Measurements from ENCODE around the gene ANKRD18B. TPM values are rescaled to one million over a fixed set of nuclear protein-coding genes. Genes with fewer than 3 reads are reported as not detected.
"Not testable (repeated sequence)": the region's sequence is repeated elsewhere in the genome, so short reads cannot be mapped to it uniquely, and the experiment has no call there.

ANKRD18B gene
- total RNA-seq, 5 donors from 2014 or later (not counting 1 experiment from before 2014, with no cell fraction given): 0.76 to 2.6 (median 1.9) TPM; not detected in 1

DNA sequence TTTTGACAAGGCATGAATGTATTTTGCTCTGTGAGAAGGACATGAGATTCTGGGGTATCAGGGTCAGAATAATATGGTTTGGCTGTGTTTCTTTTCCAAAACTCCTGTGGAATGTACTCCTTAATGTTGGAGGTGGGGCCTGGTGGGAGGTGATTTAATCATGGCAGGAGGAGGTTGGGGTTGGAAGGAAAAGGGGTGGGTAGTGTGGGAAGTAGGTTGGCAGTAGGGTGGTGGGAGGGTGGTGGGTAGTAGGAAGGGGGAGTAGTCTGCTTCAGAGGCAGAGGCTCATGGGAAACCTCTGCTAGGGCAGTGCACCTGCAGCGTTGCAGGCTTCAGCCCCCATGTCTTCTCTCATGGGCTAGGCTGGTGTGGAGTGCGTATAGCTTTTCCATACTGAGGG, 72.9 kb downstream of the ANKRD18B start:
- H3K4me3 Mint-ChIP-seq; H3K4me1 ChIP-seq (ENCODE audit: control insufficient read depth in 1 of 2, extremely low read depth in 1 of 2, insufficient read depth in 2 of 2, low read length in 2 of 2); H3K27ac ChIP-seq (ENCODE audit: low read length); H3K36me3 Mint-ChIP-seq; H3K4me1 Mint-ChIP-seq; POLR2A ChIA-PET; H3K9me3 Mint-ChIP-seq; H3K27ac Mint-ChIP-seq; H3K4me3 ChIP-seq (ENCODE audit: control insufficient read depth in 1 of 2, extremely low read depth in 1 of 2, low read length in 1 of 2); CTCF ChIA-PET; ATAC-seq (replicated peaks in 1 of 4); H3K9me3 ChIP-seq; H3K27me3 ChIP-seq (replicated peaks in 1 of 2; ENCODE audit: control insufficient read depth in 2 of 2, extremely low read depth in 1 of 2, insufficient read depth in 2 of 2, low read length in 1 of 2); H3K36me3 ChIP-seq (ENCODE audit: control insufficient read depth in 2 of 2, extremely low read depth in 1 of 2, insufficient read depth in 1 of 2, low read length in 1 of 2); DNase-seq; H3K27me3 Mint-ChIP-seq: not testable (repeated sequence)
- WGBS (ENCODE audit: insufficient coverage): 85% methylated on average over 2 of the region's 2 CpGs

DNA sequence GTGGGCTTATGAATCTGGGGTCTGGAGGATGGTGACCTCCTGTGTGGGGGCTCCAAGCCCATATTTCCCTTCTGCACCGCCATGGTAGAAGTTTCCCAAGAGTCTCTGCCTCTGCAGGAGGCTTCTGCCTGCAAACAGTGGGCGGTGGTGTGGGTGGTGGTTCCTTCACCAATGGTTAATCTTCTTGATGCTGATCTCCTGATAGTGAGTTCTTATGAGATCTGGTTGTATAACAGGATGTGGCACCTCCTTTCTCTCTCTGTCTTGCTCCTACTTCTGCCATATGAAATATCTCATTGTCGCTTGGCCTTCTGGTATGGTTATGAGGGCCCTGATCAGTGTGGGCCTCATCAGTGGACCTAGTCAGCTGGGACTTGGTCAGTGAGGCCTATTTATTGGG, 73.3 kb downstream of the ANKRD18B start:
- H3K4me1 ChIP-seq (ENCODE audit: control insufficient read depth in 1 of 2, extremely low read depth in 1 of 2, insufficient read depth in 2 of 2, low read length in 2 of 2); POLR2A ChIA-PET; H3K36me3 ChIP-seq (ENCODE audit: control insufficient read depth in 2 of 2, extremely low read depth in 1 of 2, insufficient read depth in 1 of 2, low read length in 1 of 2); H3K36me3 Mint-ChIP-seq; H3K27ac ChIP-seq (ENCODE audit: low read length); H3K4me3 ChIP-seq (ENCODE audit: control insufficient read depth in 1 of 2, extremely low read depth in 1 of 2, low read length in 1 of 2); CTCF ChIA-PET; ATAC-seq (replicated peaks in 1 of 4); H3K4me1 Mint-ChIP-seq; H3K27me3 Mint-ChIP-seq; H3K9me3 Mint-ChIP-seq; H3K27me3 ChIP-seq (replicated peaks in 1 of 2; ENCODE audit: control insufficient read depth in 2 of 2, extremely low read depth in 1 of 2, insufficient read depth in 2 of 2, low read length in 1 of 2); H3K9me3 ChIP-seq: not testable (repeated sequence)
- Mint-ChIP-seq H3K4me3 (peak overlapping the region in 1 of 3 donors; percentile 44), H3K27ac (peak overlapping the region; percentile 85 to 94)
- WGBS (ENCODE audit: insufficient coverage): 38% methylated on average over 1 of the region's 3 CpGs
- DNase-seq: peak in 1 of 35 experiments; percentile 16

- POLR2A ChIA-PET; H3K27me3 Mint-ChIP-seq; H3K27ac ChIP-seq (ENCODE audit: low read length); H3K36me3 ChIP-seq (ENCODE audit: control insufficient read depth in 2 of 2, extremely low read depth in 1 of 2, insufficient read depth in 1 of 2, low read length in 1 of 2); H3K9me3 ChIP-seq; CTCF ChIA-PET; DNase-seq; H3K9me3 Mint-ChIP-seq; H3K36me3 Mint-ChIP-seq; H3K27ac Mint-ChIP-seq; H3K4me1 ChIP-seq (ENCODE audit: control insufficient read depth in 1 of 2, extremely low read depth in 1 of 2, insufficient read depth in 2 of 2, low read length in 2 of 2); H3K27me3 ChIP-seq (replicated peaks in 1 of 2; ENCODE audit: control insufficient read depth in 2 of 2, extremely low read depth in 1 of 2, insufficient read depth in 2 of 2, low read length in 1 of 2); H3K4me1 Mint-ChIP-seq; ATAC-seq (replicated peaks in 1 of 4); H3K4me3 ChIP-seq (ENCODE audit: control insufficient read depth in 1 of 2, extremely low read depth in 1 of 2, low read length in 1 of 2); H3K4me3 Mint-ChIP-seq: not testable (repeated sequence)
- WGBS (ENCODE audit: insufficient coverage): 96% methylated on average over 7 of the region's 8 CpGs
Observed at GRCh38 chr9:33598796-33599379, 74.8 kb downstream of the ANKRD18B start.

DNA sequence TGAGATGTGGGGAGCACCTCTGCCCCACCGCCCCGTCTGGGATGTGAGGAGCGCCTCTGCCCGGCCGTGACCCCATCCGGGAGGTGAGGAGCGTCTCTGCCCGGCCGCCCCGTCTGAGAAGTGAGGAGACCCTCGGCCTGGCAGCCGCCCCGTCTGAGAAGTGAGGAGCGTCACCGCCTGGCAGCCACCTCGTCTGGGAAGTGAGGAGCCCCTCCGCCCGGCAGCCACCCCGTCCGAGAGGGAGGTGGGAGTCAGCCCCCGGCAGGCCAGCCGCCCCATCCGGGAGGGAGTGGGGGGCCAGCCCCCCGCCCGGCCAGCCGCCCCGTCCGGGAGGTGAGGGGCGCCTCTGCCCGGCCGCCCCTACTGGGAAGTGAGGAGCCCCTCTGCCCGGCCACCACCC, 76.9 kb downstream of the ANKRD18B start:
- H3K36me3 Mint-ChIP-seq; H3K36me3 ChIP-seq (ENCODE audit: control insufficient read depth in 2 of 2, extremely low read depth in 1 of 2, insufficient read depth in 1 of 2, low read length in 1 of 2); H3K27ac Mint-ChIP-seq; H3K27me3 ChIP-seq (replicated peaks in 1 of 2; ENCODE audit: control insufficient read depth in 2 of 2, extremely low read depth in 1 of 2, insufficient read depth in 2 of 2, low read length in 1 of 2); H3K4me3 Mint-ChIP-seq; H3K9me3 Mint-ChIP-seq; POLR2A ChIA-PET; CTCF ChIA-PET; DNase-seq; H3K9me3 ChIP-seq; H3K4me1 ChIP-seq (ENCODE audit: control insufficient read depth in 1 of 2, extremely low read depth in 1 of 2, insufficient read depth in 2 of 2, low read length in 2 of 2); H3K27me3 Mint-ChIP-seq; ATAC-seq (replicated peaks in 1 of 4); H3K27ac ChIP-seq (ENCODE audit: low read length); H3K4me3 ChIP-seq (ENCODE audit: control insufficient read depth in 1 of 2, extremely low read depth in 1 of 2, low read length in 1 of 2): not testable (repeated sequence)
- H3K4me1 Mint-ChIP-seq: peaks cover 4 to 12% (median 8%) of the 10 kb centered on the region in 3 donors
- 96% methylated on average over 9 of the region's 32 CpGs for WGBS (ENCODE audit: insufficient coverage)

- POLR2A ChIA-PET: interaction anchor here in 1 of 2 donors (0.6 kb wide), 1 partner anchor 298 kb away, joined by 4 read pairs; no protein-coding TSS in a partner anchor
- DNase-seq; H3K27me3 ChIP-seq (replicated peaks in 1 of 2; ENCODE audit: control insufficient read depth in 2 of 2, extremely low read depth in 1 of 2, insufficient read depth in 2 of 2, low read length in 1 of 2); H3K36me3 Mint-ChIP-seq; ATAC-seq (replicated peaks in 1 of 4); H3K4me1 ChIP-seq (ENCODE audit: control insufficient read depth in 1 of 2, extremely low read depth in 1 of 2, insufficient read depth in 2 of 2, low read length in 2 of 2); H3K27ac Mint-ChIP-seq; H3K36me3 ChIP-seq (ENCODE audit: control insufficient read depth in 2 of 2, extremely low read depth in 1 of 2, insufficient read depth in 1 of 2, low read length in 1 of 2); H3K9me3 Mint-ChIP-seq; H3K4me3 Mint-ChIP-seq; H3K9me3 ChIP-seq; H3K4me1 Mint-ChIP-seq; H3K27ac ChIP-seq (ENCODE audit: low read length); H3K4me3 ChIP-seq (ENCODE audit: control insufficient read depth in 1 of 2, extremely low read depth in 1 of 2, low read length in 1 of 2); CTCF ChIA-PET: not testable (repeated sequence)
- WGBS (ENCODE audit: insufficient coverage): 14% methylated on average over 1 of the region's 3 CpGs
- peaks cover 14 to 20% of the 10 kb centered on the region in 2 donors for H3K27me3 Mint-ChIP-seq
Observed at GRCh38 chr9:33604249-33604648, 80.2 kb downstream of the ANKRD18B start.

DNA sequence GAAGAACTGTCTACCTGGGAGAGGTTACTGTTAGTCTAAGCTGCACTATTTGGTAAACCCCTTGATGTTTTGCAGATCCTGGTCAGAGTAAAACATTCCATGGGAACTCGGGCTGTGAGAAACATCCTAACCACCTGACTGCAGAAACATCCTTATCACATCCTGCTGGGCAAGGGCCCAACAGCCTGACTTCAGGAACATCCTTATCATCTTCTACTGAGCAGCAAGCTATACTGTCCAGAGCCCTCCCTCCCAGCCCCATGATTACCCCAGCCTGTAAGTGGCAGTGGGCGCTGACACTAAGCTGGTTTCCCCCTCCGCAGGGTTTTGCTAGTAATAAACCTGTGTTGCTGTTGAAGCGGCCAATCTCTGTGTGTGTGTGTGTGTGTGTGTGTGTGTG, 80.9 kb downstream of the ANKRD18B start:
- H3K36me3 ChIP-seq (ENCODE audit: control insufficient read depth in 2 of 2, extremely low read depth in 1 of 2, insufficient read depth in 1 of 2, low read length in 1 of 2); H3K27ac Mint-ChIP-seq; H3K27me3 ChIP-seq (replicated peaks in 1 of 2; ENCODE audit: control insufficient read depth in 2 of 2, extremely low read depth in 1 of 2, insufficient read depth in 2 of 2, low read length in 1 of 2); H3K27ac ChIP-seq (ENCODE audit: low read length); H3K9me3 ChIP-seq; CTCF ChIA-PET; DNase-seq; H3K36me3 Mint-ChIP-seq; H3K4me3 Mint-ChIP-seq; H3K4me1 Mint-ChIP-seq; H3K4me3 ChIP-seq (ENCODE audit: control insufficient read depth in 1 of 2, extremely low read depth in 1 of 2, low read length in 1 of 2); H3K4me1 ChIP-seq (ENCODE audit: control insufficient read depth in 1 of 2, extremely low read depth in 1 of 2, insufficient read depth in 2 of 2, low read length in 2 of 2); H3K9me3 Mint-ChIP-seq; ATAC-seq (replicated peaks in 1 of 4): not testable (repeated sequence)
- H3K27me3 Mint-ChIP-seq: peaks cover 16 to 23% of the 10 kb centered on the region in 2 donors
- no CpG with 5 or more reads among the region's 4 CpGs for whole genome bisulfite sequencing (ENCODE audit: insufficient coverage)
- POLR2A ChIA-PET: interaction anchor here in 1 of 2 donors (0.6 kb wide), 1 partner anchor 338 kb away, joined by 3 read pairs; no protein-coding TSS in a partner anchor

- no peaks in the 10 kb centered on the region for H3K4me1 Mint-ChIP-seq
- no peaks in the 10 kb centered on the region for H3K4me1 ChIP-seq (ENCODE audit: control insufficient read depth in 1 of 2, extremely low read depth in 1 of 2, insufficient read depth in 2 of 2, low read length in 2 of 2)
- WGBS (ENCODE audit: insufficient coverage): no CpG with 5 or more reads among the region's 1 CpG
- no peaks in the 10 kb centered on the region for H3K36me3 Mint-ChIP-seq
- no peak for DNase-seq
- H3K27ac ChIP-seq (ENCODE audit: low read length): no peak overlapping the region
- ATAC-seq (replicated peaks in 1 of 4): no peak
- no peak overlapping the region for H3K4me3 ChIP-seq (ENCODE audit: control insufficient read depth in 1 of 2, extremely low read depth in 1 of 2, low read length in 1 of 2)
- H3K27me3 ChIP-seq (replicated peaks in 1 of 2; ENCODE audit: control insufficient read depth in 2 of 2, extremely low read depth in 1 of 2, insufficient read depth in 2 of 2, low read length in 1 of 2): peaks cover 0 to 5% of the 10 kb centered on the region in 2 experiments
- no peaks in the 10 kb centered on the region for H3K36me3 ChIP-seq (ENCODE audit: control insufficient read depth in 2 of 2, extremely low read depth in 1 of 2, insufficient read depth in 1 of 2, low read length in 1 of 2)
- ChIA-PET POLR2A (no interaction called here), CTCF (no interaction called here)
- H3K27ac Mint-ChIP-seq: no peak overlapping the region
- H3K4me3 Mint-ChIP-seq: no peak overlapping the region
- peaks cover 26 to 41% of the 10 kb centered on the region in 2 donors for H3K27me3 Mint-ChIP-seq
- H3K9me3 ChIP-seq: no peaks in the 10 kb centered on the region
- peaks cover 0 to 7% (median 0%) of the 10 kb centered on the region in 3 donors for H3K9me3 Mint-ChIP-seq
Observed at GRCh38 chr9:33611358-33611757, 87.3 kb downstream of the ANKRD18B start.

Measured in T-cell (primary cell).